HepG2 (cell line): ENCODE measurements around the gene STRN3. TPM values are rescaled to one million over a fixed set of nuclear protein-coding genes. Genes with fewer than 3 reads are reported as not detected.

Experiments used
- BCL6 ChIP-seq: IDR thresholded peaks from 2 replicates; pipeline ENCODE4 v1.6.1; 2016; ENCODE audit warnings: missing genetic modification reagents, missing compliant biosample characterization
- ELF3 ChIP-seq: IDR thresholded peaks from 2 replicates; pipeline ENCODE4 v1.6.1; 2016; ENCODE audit warnings: missing genetic modification reagents, missing compliant biosample characterization
- HCFC1 ChIP-seq: fragments of 150-350 bp; IDR thresholded peaks from 2 replicates; pipeline ENCODE4 v1.6.1; 2014; ENCODE audit warnings: low read depth, low read length
- HMG20A ChIP-seq: IDR thresholded peaks from 2 replicates; pipeline ENCODE4 v1.6.1; 2016; ENCODE audit warnings: borderline replicate concordance
- KAT2B ChIP-seq: fragments of 150-350 bp; IDR thresholded peaks from 2 replicates; pipeline ENCODE4 v1.6.1; 2014; ENCODE audit warnings: low read depth, low read length, borderline replicate concordance
- MAX ChIP-seq: IDR thresholded peaks from 2 replicates; pipeline ENCODE4 v1.6.1; 2012; ENCODE audit warnings: inconsistent platforms
- NFAT5 ChIP-seq: sonication (generic); formaldehyde crosslinking; IDR thresholded peaks from 2 replicates; pipeline ENCODE4 v1.4.0; 2020; ENCODE audit warnings: missing genetic modification reagents
- NFIB ChIP-seq: sonication (generic); formaldehyde crosslinking; IDR thresholded peaks from 2 replicates; pipeline ENCODE4 v1.9.0; 2021; ENCODE audit warnings: missing genetic modification reagents, mild to moderate bottlenecking, borderline replicate concordance
- NR2F2 ChIP-seq: IDR thresholded peaks from 2 replicates; pipeline ENCODE4 v1.6.1; 2012; ENCODE audit warnings: low read depth, inconsistent platforms, borderline replicate concordance
- PHF20 ChIP-seq: sonication (generic); formaldehyde crosslinking; IDR thresholded peaks from 2 replicates; pipeline ENCODE4 v1.5.0; 2020; ENCODE audit warnings: mild to moderate bottlenecking, missing genetic modification reagents
- RARA ChIP-seq: IDR thresholded peaks from 2 replicates; pipeline ENCODE4 v1.6.1; 2016; ENCODE audit warnings: missing genetic modification reagents, missing compliant biosample characterization
- RELA ChIP-seq: sonication (generic); formaldehyde crosslinking; IDR thresholded peaks from 2 replicates; pipeline ENCODE4 v1.4.0; 2020; ENCODE audit warnings: missing genetic modification reagents
- RFXANK ChIP-seq: IDR thresholded peaks from 2 replicates; pipeline ENCODE4 v1.6.1; 2016
- SMAD3 ChIP-seq: sonication (generic); formaldehyde crosslinking; IDR thresholded peaks from 2 replicates; pipeline ENCODE4 v1.4.0; 2020; ENCODE audit warnings: missing genetic modification reagents
- SP140L ChIP-seq: sonication (generic); formaldehyde crosslinking; IDR thresholded peaks from 2 replicates; pipeline ENCODE4 v1.4.0; 2020; ENCODE audit warnings: missing genetic modification reagents, borderline replicate concordance
- TRIM24 ChIP-seq: sonication (generic); formaldehyde crosslinking; IDR thresholded peaks from 2 replicates; pipeline ENCODE4 v1.8.0; 2022; ENCODE audit warnings: mild to moderate bottlenecking, missing genetic modification reagents
- ZBTB39 ChIP-seq: sonication (generic); formaldehyde crosslinking; IDR thresholded peaks from 2 replicates; pipeline ENCODE4 v1.5.0; 2020; ENCODE audit warnings: missing genetic modification reagents
- ZNF160 ChIP-seq: sonication (generic); formaldehyde crosslinking; IDR thresholded peaks from 2 replicates; pipeline ENCODE4 v1.8.0; 2022; ENCODE audit warnings: mild to moderate bottlenecking, inconsistent platforms, missing genetic modification reagents
- ZNF30 ChIP-seq: sonication (generic); formaldehyde crosslinking; IDR thresholded peaks from 2 replicates; pipeline ENCODE4 v1.5.0; 2020; ENCODE audit warnings: mild to moderate bottlenecking, missing genetic modification reagents
- polyA plus RNA-seq, 8 experiments: library from polyadenylated mRNA; depleted of rRNA in 3 of 8; stranded (reverse) in 7 of 8; unstranded in 1 of 8; fragments of >200 nt; fragmentation: Illumina TruSeq in 4 of 8; extraction: Trizol in 4 of 8; gene quantifications; 2 replicates each; pipeline versions ENCODE4 v1.2.1 to v1.2.3, GENCODE V29; 2011 to 2016; ENCODE audit warnings: low read depth in 4 of 8, missing spikeins in 1 of 8, mixed read lengths in 1 of 8; ENCODE audit not compliant: insufficient read depth in 1 of 8
- total RNA-seq, 5 experiments: library from RNA; depleted of rRNA; stranded (reverse); fragments of >200 nt; fragmentation: Illumina TruSeq; extraction: Trizol; gene quantifications; 2 replicates each; pipeline ENCODE4 v1.2.3, GENCODE V29; 2016; ENCODE audit warnings: low read depth in 1 of 5
- TF ChIP-seq, protein P1 (sequence below): sonication (generic); formaldehyde crosslinking; IDR thresholded peaks from 2 replicates; pipeline ENCODE4 v1.9.0; 2022; ENCODE audit warnings: missing genetic modification reagents, mild to moderate bottlenecking, borderline replicate concordance
- TF ChIP-seq, protein P2 (sequence below): IDR thresholded peaks from 2 replicates; pipeline ENCODE4 v1.6.1; 2016; ENCODE audit warnings: missing compliant biosample characterization, missing genetic modification reagents, borderline replicate concordance

The STRN3 gene
- total and polyA plus RNA-seq, 2 of the 13 experiments (the other 11 are each of a cell fraction or from before 2014, with no cell fraction given): 49.4 to 123 TPM

DNA sequence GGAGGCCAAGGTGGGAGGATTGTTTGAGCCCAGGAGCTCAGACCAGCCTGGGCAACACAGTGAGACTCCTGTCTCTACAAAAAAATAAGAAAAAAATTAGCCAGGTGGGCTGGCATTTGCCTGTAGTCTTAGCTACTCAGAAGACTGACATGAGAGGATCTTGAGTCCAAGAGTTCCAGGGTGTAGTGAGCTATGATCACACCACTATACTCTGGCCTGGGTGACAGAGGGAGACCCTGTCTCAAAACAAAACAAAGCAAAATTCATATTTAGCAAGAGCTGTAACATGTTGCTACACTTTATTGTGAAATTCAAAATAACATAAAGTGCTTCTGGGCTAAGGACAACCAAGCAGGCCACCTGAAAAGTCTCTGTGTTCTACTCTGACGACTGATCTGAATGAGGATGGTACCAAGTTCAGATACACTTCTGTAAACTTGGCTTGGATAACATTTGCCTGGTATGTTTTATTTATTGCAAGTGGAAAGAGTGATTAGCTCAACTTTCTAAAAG is 11.6 kb upstream of the STRN3 start (continued):
- TF ChIP-seq KAT2B: no peak
- no peak for TF ChIP-seq NFAT5 (CRISPR knock-in tag)
- TF ChIP-seq HMG20A (CRISPR knock-in tag): peak; percentile 63; the same call in 1 of the 2 replicates
- no peak for TF ChIP-seq ZNF30 (CRISPR knock-in tag)
- TF ChIP-seq RARA (CRISPR knock-in tag): peak; percentile 63
- peak; percentile 46; the same call in 1 of the 2 replicates for TF ChIP-seq BCL6 (CRISPR knock-in tag)
- no peak for TF ChIP-seq MAX
- no peak for TF ChIP-seq SP140L (CRISPR knock-in tag)
- peak; percentile 45; the same call in 1 of the 2 replicates for TF ChIP-seq ELF3 (CRISPR knock-in tag)
- TF ChIP-seq, protein P1, sequence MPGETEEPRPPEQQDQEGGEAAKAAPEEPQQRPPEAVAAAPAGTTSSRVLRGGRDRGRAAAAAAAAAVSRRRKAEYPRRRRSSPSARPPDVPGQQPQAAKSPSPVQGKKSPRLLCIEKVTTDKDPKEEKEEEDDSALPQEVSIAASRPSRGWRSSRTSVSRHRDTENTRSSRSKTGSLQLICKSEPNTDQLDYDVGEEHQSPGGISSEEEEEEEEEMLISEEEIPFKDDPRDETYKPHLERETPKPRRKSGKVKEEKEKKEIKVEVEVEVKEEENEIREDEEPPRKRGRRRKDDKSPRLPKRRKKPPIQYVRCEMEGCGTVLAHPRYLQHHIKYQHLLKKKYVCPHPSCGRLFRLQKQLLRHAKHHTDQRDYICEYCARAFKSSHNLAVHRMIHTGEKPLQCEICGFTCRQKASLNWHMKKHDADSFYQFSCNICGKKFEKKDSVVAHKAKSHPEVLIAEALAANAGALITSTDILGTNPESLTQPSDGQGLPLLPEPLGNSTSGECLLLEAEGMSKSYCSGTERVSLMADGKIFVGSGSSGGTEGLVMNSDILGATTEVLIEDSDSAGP (CRISPR knock-in tag): no peak
- TF ChIP-seq TRIM24: peak; percentile 60; the same call in 1 of the 2 replicates
- no peak for TF ChIP-seq NR2F2
- no peak; the same call in 1 of the 2 replicates for TF ChIP-seq ZBTB39 (CRISPR knock-in tag)
- TF ChIP-seq RELA (CRISPR knock-in tag): no peak
- TF ChIP-seq NFIB (CRISPR knock-in tag): no peak
- no peak for TF ChIP-seq ZNF160 (CRISPR knock-in tag)
- no peak for TF ChIP-seq HCFC1
- peak; percentile 91 for TF ChIP-seq SMAD3
- TF ChIP-seq PHF20 (CRISPR knock-in tag): no peak
- TF ChIP-seq RFXANK: 0 out of 2 replicates have a peak, but pooled peaks have one; percentile 16
- TF ChIP-seq, protein P2, sequence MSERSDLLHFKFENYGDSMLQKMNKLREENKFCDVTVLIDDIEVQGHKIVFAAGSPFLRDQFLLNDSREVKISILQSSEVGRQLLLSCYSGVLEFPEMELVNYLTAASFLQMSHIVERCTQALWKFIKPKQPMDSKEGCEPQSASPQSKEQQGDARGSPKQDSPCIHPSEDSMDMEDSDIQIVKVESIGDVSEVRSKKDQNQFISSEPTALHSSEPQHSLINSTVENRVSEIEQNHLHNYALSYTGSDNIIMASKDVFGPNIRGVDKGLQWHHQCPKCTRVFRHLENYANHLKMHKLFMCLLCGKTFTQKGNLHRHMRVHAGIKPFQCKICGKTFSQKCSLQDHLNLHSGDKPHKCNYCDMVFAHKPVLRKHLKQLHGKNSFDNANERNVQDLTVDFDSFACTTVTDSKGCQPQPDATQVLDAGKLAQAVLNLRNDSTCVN (CRISPR knock-in tag): 0 out of 2 replicates have a peak, but pooled peaks have one; percentile 30
